GM12878 (cell line): Measurements from ENCODE around the gene ANO4. TPM values are rescaled to one million over a fixed set of nuclear protein-coding genes. Genes with fewer than 3 reads are reported as not detected.

ENCODE experiments used
- ATAC-seq: fragments of 200-7000 bp; cut with Tn5 transposase; 3 replicates; pipeline ENCODE4 v1.9.1; 2020; ENCODE audit warnings: mild to moderate bottlenecking, moderate library complexity
- BruUV-seq: library from RNA; stranded (reverse); fragments of 400-500 nt; replicated peaks from 2 replicates; lab custom pipeline; 2021; lab: Mats Ljungman, UMichigan
- CTCF ChIA-PET: fragments of 300-600 bp; sonication (Branson Sonifier 250); formaldehyde crosslinking; extraction: SDS; loops from one replicate; lab custom pipeline; 2021; ENCODE audit warnings: inconsistent platforms; lab: Yijun Ruan, JAX
- POLR2A ChIA-PET: fragments of 350-600 bp; formaldehyde crosslinking; extraction: SDS; loops from one replicate; lab custom pipeline; 2021; ENCODE audit warnings: inconsistent platforms; lab: Charles Lee
- RAD21 ChIA-PET: fragments of 300-600 bp; sonication (Branson Sonifier 250); formaldehyde crosslinking; loops from one replicate; lab custom pipeline; 2023; ENCODE audit warnings: antibody characterized with exemption; ENCODE audit not compliant: unreplicated experiment; lab: Charles Lee
- SMC1A ChIA-PET: fragments of 300-600 bp; sonication (Branson Sonifier 250); formaldehyde crosslinking; loops from one replicate; lab custom pipeline; 2023; ENCODE audit not compliant: unreplicated experiment, uncharacterized antibody; lab: Charles Lee
- DNase-seq: peaks from one replicate; pipeline ENCODE4 v3.0.0-alpha.2; 2011; ENCODE audit warnings: low read depth, low spot score
- FAIRE-seq: peaks from 3 replicates; lab custom pipeline; 2011; peaks lifted over from hg19 to GRCh38; lab: Jason Lieb, UNC
- H2AFZ ChIP-seq: 2 replicates; pipeline ENCODE4 v1.6.0; 2011; ENCODE audit warnings: low read depth, low read length, control low read depth; ENCODE audit not compliant: control insufficient read depth
- H3K27ac ChIP-seq: 2 replicates; pipeline ENCODE4 v1.5.1; 2011; ENCODE audit warnings: control low read depth; ENCODE audit not compliant: control insufficient read depth, insufficient read depth
- H3K27me3 ChIP-seq, 2 experiments: replicated peaks in 1 of 2; 2 replicates each; pipeline versions ENCODE4 v1.6.0 to v1.6.1; 2011; ENCODE audit warnings: low read length in 1 of 2; ENCODE audit not compliant: control insufficient read depth in 2 of 2, insufficient read depth in 2 of 2
- H3K36me3 ChIP-seq, 2 experiments: 2 replicates each; pipeline ENCODE4 v1.5.1; 2011; ENCODE audit warnings: low read length in 1 of 2; ENCODE audit not compliant: control insufficient read depth in 2 of 2, insufficient read depth in 2 of 2
- H3K4me1 ChIP-seq: 2 replicates; pipeline ENCODE4 v1.6.1; 2011; ENCODE audit warnings: mild to moderate bottlenecking, low read length, moderate library complexity, mixed read lengths; ENCODE audit not compliant: control insufficient read depth, insufficient read depth
- H3K4me2 ChIP-seq: 2 replicates; pipeline ENCODE4 v1.6.0; 2011; ENCODE audit warnings: control low read depth; ENCODE audit not compliant: control insufficient read depth, insufficient read depth
- H3K4me3 ChIP-seq: fragments of 200-600 bp; sonication (generic); 2 replicates; pipeline ENCODE4 v1.5.1; 2016
- H3K79me2 ChIP-seq: 2 replicates; pipeline ENCODE4 v1.6.0; 2011; ENCODE audit warnings: low read length; ENCODE audit not compliant: control insufficient read depth, insufficient read depth
- H3K9ac ChIP-seq: 2 replicates; pipeline ENCODE4 v1.8.0; 2011; ENCODE audit warnings: low read length, control low read depth, mixed read lengths; ENCODE audit not compliant: control insufficient read depth, insufficient read depth
- H3K9me3 ChIP-seq: replicated peaks from 3 replicates; pipeline ENCODE4 v1.5.1; 2011; ENCODE audit warnings: mild to moderate bottlenecking, low read length; ENCODE audit not compliant: control insufficient read depth, insufficient read depth
- H4K20me1 ChIP-seq: 2 replicates; pipeline ENCODE4 v1.6.0; 2011; ENCODE audit not compliant: control insufficient read depth, insufficient read depth
- ASH2L ChIP-seq: fragments of 300-600, 200-600 bp; sonication (generic); IDR thresholded peaks from 2 replicates; pipeline ENCODE4 v1.6.1; 2017; ENCODE audit warnings: low read depth, mild to moderate bottlenecking, borderline replicate concordance
- BRCA1 ChIP-seq: IDR thresholded peaks from 2 replicates; pipeline ENCODE4 v1.6.1; 2011; ENCODE audit warnings: low read depth, low read length, improper control_type of control experiment
- CHD4 ChIP-seq: fragments of 200-600 bp; sonication (generic); IDR thresholded peaks from 2 replicates; pipeline ENCODE4 v1.6.1; 2016; ENCODE audit warnings: mild to moderate bottlenecking
- CUX1 ChIP-seq: IDR thresholded peaks from 2 replicates; pipeline ENCODE4 v1.6.1; 2012; ENCODE audit warnings: improper control_type of control experiment, low read depth, low read length; ENCODE audit not compliant: insufficient replicate concordance
- E2F8 ChIP-seq: fragments of 450-650 bp; IDR thresholded peaks from 2 replicates; pipeline ENCODE4 v1.6.1; 2018; ENCODE audit warnings: mild to moderate bottlenecking, low read depth, moderate library complexity; ENCODE audit not compliant: partially characterized antibody
- IRF4 ChIP-seq: IDR thresholded peaks from 2 replicates; pipeline ENCODE4 v1.6.1; 2011; ENCODE audit warnings: low read depth, low read length
- KDM1A ChIP-seq: fragments of 200-600 bp; sonication (generic); IDR thresholded peaks from 2 replicates; pipeline ENCODE4 v1.6.1; 2016; ENCODE audit warnings: borderline replicate concordance
- LARP7 ChIP-seq: fragments of 450-650 bp; IDR thresholded peaks from 2 replicates; pipeline ENCODE4 v1.6.1; 2017; ENCODE audit warnings: mild to moderate bottlenecking
- MEF2A ChIP-seq: IDR thresholded peaks from 2 replicates; pipeline ENCODE4 v1.6.1; 2011; ENCODE audit warnings: low read depth, mild to moderate bottlenecking, low read length, moderate library complexity; ENCODE audit not compliant: insufficient read depth
- PKNOX1 ChIP-seq: fragments of 450-650 bp; IDR thresholded peaks from 2 replicates; pipeline ENCODE4 v1.6.1; 2016; ENCODE audit warnings: mild to moderate bottlenecking
- RELA ChIP-seq: fragments of 450-650 bp; IDR thresholded peaks from 2 replicates; pipeline ENCODE4 v1.8.0; 2014; ENCODE audit warnings: borderline replicate concordance; ENCODE audit not compliant: partially characterized antibody
- SIN3A ChIP-seq: IDR thresholded peaks from 2 replicates; pipeline ENCODE4 v1.6.1; 2012; ENCODE audit warnings: low read depth, low read length, improper control_type of control experiment
- SMAD5 ChIP-seq: IDR thresholded peaks from 2 replicates; pipeline ENCODE4 v1.6.1; 2016; ENCODE audit warnings: antibody characterized with exemption, low read depth
- STAT3 ChIP-seq: IDR thresholded peaks from 2 replicates; pipeline ENCODE4 v1.6.1; 2011; ENCODE audit warnings: low read depth, low read length, improper control_type of control experiment
- ZNF24 ChIP-seq: fragments of 450-650 bp; IDR thresholded peaks from 2 replicates; pipeline ENCODE4 v1.6.1; 2017; ENCODE audit warnings: antibody characterized with exemption, mild to moderate bottlenecking
- WGBS: methylation state at CpG from one replicate; pipeline ENCODE4 v1.1.6; 2016; ENCODE audit warnings: low lambda C conversion rate; ENCODE audit not compliant: insufficient replicate concordance, insufficient coverage; ENCODE audit errors: missing lambda C conversion rate; 5-methylcytosine and 5-hydroxymethylcytosine counted together
- in situ Hi-C: fragments of 300-500 bp; cut with MboI; formaldehyde crosslinking; loops from 9 replicates; pipeline ENCODE4 v1.14.3; 2018; ENCODE audit warnings: mixed read lengths
- intact Hi-C: fragments of 100-400 bp; cut with micrococcal nuclease; formaldehyde crosslinking; loops from one replicate; pipeline ENCODE4 v1.14.2; 2022; ENCODE audit not compliant: unreplicated experiment
- polyA plus RNA-seq, 11 experiments: library from polyadenylated mRNA; depleted of rRNA in 4 of 11; unstranded in 6 of 11; stranded (reverse) in 5 of 11; fragments of >200 nt; fragmentation: Nextera tagmentation in 4 of 11; fragmentation: Illumina TruSeq in 1 of 11; extraction: Ambion mirVana in 4 of 11; extraction: Trizol in 1 of 11; gene quantifications; 1 replicate in 1 of 11; 2 replicates in 10 of 11; pipeline versions ENCODE4 v1.2.1 to v1.2.3, GENCODE V29; 2011 to 2016; ENCODE audit warnings: inconsistent platforms in 2 of 11, missing spikeins in 2 of 11, low read depth in 1 of 11
- total RNA-seq, 4 experiments: library from RNA; depleted of rRNA in 3 of 4; stranded (reverse); fragments of >200 nt in 3 of 4; fragmentation: Illumina TruSeq in 1 of 4; extraction: Trizol in 1 of 4; gene quantifications; 2 replicates each; pipeline versions ENCODE4 v1.2.1 to v1.2.3, GENCODE V29; 2013 to 2021
- TF ChIP-seq, protein P1 (sequence below): IDR thresholded peaks from 2 replicates; pipeline ENCODE4 v1.6.1; 2011; ENCODE audit warnings: low read depth, low read length, improper control_type of control experiment, borderline replicate concordance

The ANO4 gene
- total and polyA plus RNA-seq, 10 of the 15 experiments (the other 5 are each of a cell fraction or from before 2014, with no cell fraction given) = not detected

- Histone ChIP-seq H2AFZ (no peak overlapping the region), H3K9ac (no peak overlapping the region), H3K4me3 (no peak overlapping the region), H4K20me1 (no peaks in the 10 kb centered on the region), H3K4me2 (no peak overlapping the region), H3K27me3 (no peaks in the 10 kb centered on the region), H3K36me3 (no peaks in the 10 kb centered on the region), H3K79me2 (no peaks in the 10 kb centered on the region), H3K9me3 (no peaks in the 10 kb centered on the region), H3K27ac (no peak overlapping the region), H3K4me1 (no peaks in the 10 kb centered on the region)
- TF ChIP-seq, protein P1, sequence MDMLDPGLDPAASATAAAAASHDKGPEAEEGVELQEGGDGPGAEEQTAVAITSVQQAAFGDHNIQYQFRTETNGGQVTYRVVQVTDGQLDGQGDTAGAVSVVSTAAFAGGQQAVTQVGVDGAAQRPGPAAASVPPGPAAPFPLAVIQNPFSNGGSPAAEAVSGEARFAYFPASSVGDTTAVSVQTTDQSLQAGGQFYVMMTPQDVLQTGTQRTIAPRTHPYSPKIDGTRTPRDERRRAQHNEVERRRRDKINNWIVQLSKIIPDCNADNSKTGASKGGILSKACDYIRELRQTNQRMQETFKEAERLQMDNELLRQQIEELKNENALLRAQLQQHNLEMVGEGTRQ = no peak
- TF ChIP-seq BRCA1 = no peak
- TF ChIP-seq STAT3 = no peak
- no peak for TF ChIP-seq IRF4
- TF ChIP-seq CUX1 = no peak
- no peak for TF ChIP-seq ASH2L
- TF ChIP-seq E2F8 = no peak
- no peak for TF ChIP-seq PKNOX1
- TF ChIP-seq LARP7 = no peak
- no peak for TF ChIP-seq SMAD5
- no peak for TF ChIP-seq MEF2A
- TF ChIP-seq KDM1A = no peak
- no peak for TF ChIP-seq RELA
- no peak for TF ChIP-seq SIN3A
- no peak for TF ChIP-seq ZNF24
- no peak for TF ChIP-seq CHD4
- BruUV-seq = no TSS peak
- CTCF ChIA-PET = no interaction called here
- FAIRE-seq (no peak), DNase-seq (no peak), ATAC-seq (no peak)
- SMC1A ChIA-PET = no interaction called here
- intact Hi-C loops (no loop called here), in situ Hi-C loops (no loop called here)
- 5% methylated on average over 5 of the region's 5 CpGs for WGBS
- POLR2A ChIA-PET = interaction anchor here (0.6 kb wide), 1 partner anchor 692 kb away, joined by 3 read pairs; no protein-coding TSS in a partner anchor
- RAD21 ChIA-PET = no interaction called here
Measured at GRCh38 chr12:100936661-100937060, 142.1 kb downstream of the ANO4 start.
